Pancreas (tissue), 10 donors: Measurements from ENCODE around the gene SLC13A5. TPM values are rescaled to one million over a fixed set of nuclear protein-coding genes. Genes with fewer than 3 reads are reported as not detected.
A peak's percentile ranks its signal among the peaks of the same experiment; 100 is the strongest.
"Not testable (repeated sequence)": the region's sequence is repeated elsewhere in the genome, so short reads cannot be mapped to it uniquely, and the experiment has no call there.

Source experiments
- ATAC-seq, 4 donors: fragments of 200-7000 bp; cut with Tn5 transposase; one replicate each; pipeline versions ENCODE4 v1.8.0 to v1.9.1; 2020; ENCODE audit warnings: mild to moderate bottlenecking in 4 of 4, moderate library complexity in 4 of 4
- DNase-seq, 6 donors: peaks; one replicate each; pipeline ENCODE4 v3.0.0-alpha.2; 2020
- FAIRE-seq: peaks from 2 replicates; lab custom pipeline; 2012; peaks lifted over from hg19 to GRCh38; lab: Jason Lieb, UNC
- H3K27ac ChIP-seq, 4 donors: fragments of 200-600 bp; sonication (generic); 1 replicate in 3 of 4; 2 replicates in 1 of 4; pipeline versions ENCODE4 v1.5.0 to v1.8.0; 2020
- H3K27me3 ChIP-seq, 4 donors: fragments of 200-600 bp; one replicate each; pipeline ENCODE4 v1.8.0; 2021
- H3K36me3 ChIP-seq, 3 donors: fragments of 200-600 bp; sonication (generic) in 1 of 3; one replicate each; pipeline versions ENCODE4 v1.5.0 to v1.8.0; 2020 to 2021
- H3K4me1 ChIP-seq, 3 donors: fragments of 200-600 bp; one replicate each; pipeline ENCODE4 v1.8.0; 2021
- H3K4me3 ChIP-seq, 4 donors: fragments of 200-600 bp; sonication (generic) in 2 of 4; one replicate each; pipeline versions ENCODE4 v1.5.0 to v1.8.0; 2020 to 2021
- H3K9me3 ChIP-seq, 4 donors: fragments of 200-600 bp; one replicate each; pipeline ENCODE4 v1.8.0; 2021
- CTCF ChIP-seq, 4 donors: fragments of 200-600 bp; sonication (generic) in 3 of 4; IDR thresholded peaks; one replicate each; pipeline versions ENCODE4 v1.5.0 to v1.8.0; 2021; ENCODE audit warnings: antibody characterized with exemption in 4 of 4
- WGBS, 2 donors: extraction: QIAGEN DNeasy Blood & Tissue Kit; methylation state at CpG; one replicate each; pipeline ENCODE4 v1.1.7; 2013; 5-methylcytosine and 5-hydroxymethylcytosine counted together
- intact Hi-C, 3 donors: fragments of 100-400 bp; cut with DNase I; formaldehyde crosslinking; loops; one replicate each; pipeline versions ENCODE4 v1.11.1 to v1.14.2; 2022
- polyA plus RNA-seq, 2 donors: library from polyadenylated mRNA; stranded (reverse); fragments of 200-250 nt; gene quantifications; one replicate each; pipeline ENCODE4 v1.2.3, GENCODE V29; 2013
- total RNA-seq, 6 donors: library from RNA; stranded (reverse); fragmentation: NEBNext Ultra II Directional in 4 of 6; extraction: Animal tissue kit (Norgen Biotek cat#: 25700) in 4 of 6; gene quantifications; one replicate each; pipeline versions ENCODE4 v1.2.1 to v1.2.4, GENCODE V29; 2021 to 2023
- donor health status: healthy with polysubstance abuse.
- donor health status: DM: no; HTN: no; CAD: no; lungs with moderate emphysema.
- donor health status: DM: no; HTN: no; CAD: no.
- donor health status: control.
- donor health status: control.
- donor health status: Bipolar disorder and iron deficiency.
- donor health status: DM: yes; HTN: yes; CAD: no.
- donor health status: DM: no; HTN: no; CAD: no.
- donor health status: DM: no; HTN: no; CAD: no.
- donor health status: DM: yes; HTN: yes; CAD: no.

The SLC13A5 gene
- total and polyA plus RNA-seq, 8 donors, result 0.15 to 0.47 (median 0.25) TPM; not detected in 4

- Histone ChIP-seq H3K9me3 (no peaks in the 10 kb centered on the region), H3K4me1 (peaks cover 0 to 5% (median 0%) of the 10 kb centered on the region in 3 donors), H3K27ac (no peak overlapping the region), H3K36me3 (no peaks in the 10 kb centered on the region), H3K27me3 (no peaks in the 10 kb centered on the region), H3K4me3 (no peak overlapping the region)
- intact Hi-C loops, result loop anchor here in 2 of 3 donors (10.0 kb wide), 2 partner anchors 177 to 337 kb away; no protein-coding TSS in a partner anchor
- 86 to 93% methylated on average over 17 of the region's 17 CpGs for WGBS, 2 donors
- FAIRE-seq (no peak), ATAC-seq (no peak), DNase-seq (no peak)
- no peak for TF ChIP-seq CTCF (IDR thresholded peaks at IDR 0.05)
Observed at GRCh38 chr17:6668219-6668618, 45.0 kb downstream of the SLC13A5 start.

- H3K4me3 ChIP-seq, result no peak overlapping the region
- DNase-seq (no peak), ATAC-seq (no peak), FAIRE-seq (no peak)
- H3K36me3 ChIP-seq, result no peaks in the 10 kb centered on the region
- H3K9me3 ChIP-seq, result no peaks in the 10 kb centered on the region
- intact Hi-C loops, result loop anchor here in 2 of 3 donors (10.0 kb wide), 2 partner anchors 177 to 337 kb away; no protein-coding TSS in a partner anchor
- H3K4me1 ChIP-seq, result peaks cover 0 to 5% (median 0%) of the 10 kb centered on the region in 3 donors
- no peak for TF ChIP-seq CTCF (IDR thresholded peaks at IDR 0.05)
- 65 to 81% methylated on average over 6 of the region's 6 CpGs for WGBS, 2 donors
- H3K27ac ChIP-seq, result no peak overlapping the region
- no peaks in the 10 kb centered on the region for H3K27me3 ChIP-seq
Observed at GRCh38 chr17:6667516-6667915, 45.7 kb downstream of the SLC13A5 start.

GRCh38 chr17:6666557-6666956, 46.6 kb downstream of the SLC13A5 start:
- Histone ChIP-seq H3K4me3 (no peak overlapping the region), H3K9me3 (no peaks in the 10 kb centered on the region), H3K36me3 (no peaks in the 10 kb centered on the region), H3K27me3 (no peaks in the 10 kb centered on the region), H3K27ac (no peak overlapping the region), H3K4me1 (peaks cover 0 to 5% (median 0%) of the 10 kb centered on the region in 3 donors)
- intact Hi-C loops, result loop anchor here in 2 of 3 donors (10.0 kb wide), 2 partner anchors 178 to 338 kb away; no protein-coding TSS in a partner anchor
- 77 to 79% methylated on average over 6 of the region's 6 CpGs for WGBS, 2 donors
- TF ChIP-seq CTCF (IDR thresholded peaks at IDR 0.05), result no peak
- FAIRE-seq, result no peak
- ATAC-seq, result no peak
- no peak for DNase-seq

DNA sequence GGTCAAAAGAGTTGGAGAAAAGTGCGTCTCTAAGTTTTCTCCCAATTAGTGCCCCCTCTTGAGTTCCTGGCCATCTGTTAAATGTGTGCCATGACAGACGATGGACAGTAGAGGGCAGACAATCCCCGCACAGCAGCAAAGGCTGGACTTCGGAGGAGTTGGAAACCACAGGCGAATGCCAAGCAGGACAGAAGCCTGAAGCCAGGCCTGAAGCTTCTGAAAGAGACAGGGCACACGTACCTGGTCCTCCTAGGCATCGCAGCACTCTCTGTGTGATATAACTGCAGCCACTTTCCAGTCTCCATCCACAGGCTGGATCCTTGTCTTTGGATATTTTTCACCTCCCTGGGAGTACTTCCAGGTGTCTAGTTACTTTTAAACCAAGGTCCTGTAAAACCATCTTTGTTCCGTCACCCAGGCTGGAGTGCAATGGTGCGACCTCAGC, 47.1 kb downstream of the SLC13A5 start:
- FAIRE-seq, result no peak
- TF ChIP-seq CTCF (IDR thresholded peaks at IDR 0.05), result peak; percentile 65 to 82 (median 67)

GRCh38 chr17:6663200-6663599, 50.0 kb downstream of the SLC13A5 start:
- intact Hi-C loops, result loop anchor here in 2 of 3 donors (10.0 kb wide), 2 partner anchors 182 to 342 kb away; no protein-coding TSS in a partner anchor
- FAIRE-seq, DNase-seq, H3K27ac ChIP-seq, H3K9me3 ChIP-seq, H3K36me3 ChIP-seq, H3K27me3 ChIP-seq, H3K4me1 ChIP-seq, H3K4me3 ChIP-seq, ATAC-seq: not testable (repeated sequence)
- WGBS, 2 donors, result 89 to 91% methylated on average over 14 of the region's 14 CpGs

More for the DNA sequence above, 47.1 kb downstream of the SLC13A5 start:
- 4 to 5% methylated on average over 9 of the region's 9 CpGs for WGBS, 2 donors
- no peak overlapping the region for H3K27ac ChIP-seq
- H3K36me3 ChIP-seq, result no peaks in the 10 kb centered on the region
- no peaks in the 10 kb centered on the region for H3K27me3 ChIP-seq
- peaks cover 0 to 5% (median 0%) of the 10 kb centered on the region in 3 donors for H3K4me1 ChIP-seq
- intact Hi-C loops, result loop anchor here in 2 of 3 donors (10.0 kb wide), 2 partner anchors 179 to 339 kb away; no protein-coding TSS in a partner anchor
- no peak overlapping the region for H3K4me3 ChIP-seq
- H3K9me3 ChIP-seq, result no peaks in the 10 kb centered on the region
- DNase-seq, result peak; percentile 60 to 85 (median 70)
- ATAC-seq, result peak; percentile 96 to 100 (median 99)
